OCI-LY7 (cell line): ENCODE measurements around the gene PARP3. TPM values are rescaled to one million over a fixed set of nuclear protein-coding genes. Genes with fewer than 3 reads are reported as not detected.

Source experiments
- BruUV-seq: library from RNA; stranded (reverse); fragments of 400-500 nt; replicated peaks from 2 replicates; lab custom pipeline; 2021; lab: Mats Ljungman, UMichigan
- CTCF ChIA-PET: fragments of 300-600 bp; sonication (Branson Sonifier 250); formaldehyde crosslinking; loops from one replicate; lab custom pipeline; 2022; ENCODE audit warnings: antibody characterized with exemption; ENCODE audit not compliant: unreplicated experiment; lab: Charles Lee
- POLR2A ChIA-PET: fragments of 300-600 bp; sonication (Branson Sonifier 250); formaldehyde crosslinking; loops from one replicate; lab custom pipeline; 2022; ENCODE audit warnings: antibody characterized with exemption; lab: Charles Lee
- DNase-seq: peaks from one replicate; pipeline ENCODE4 v3.0.0-alpha.2; 2015; ENCODE audit warnings: low spot score
- H2AFZ ChIP-seq: fragments of 200-600 bp; sonication (generic), shearing (Covaris generic); 2 replicates; pipeline ENCODE4 v1.6.1; 2014; ENCODE audit warnings: mild to moderate bottlenecking, antibody characterized with exemption, low read length, moderate library complexity
- H3K27ac ChIP-seq: fragments of 200-600 bp; sonication (generic); 2 replicates; pipeline ENCODE4 v1.5.1; 2014; ENCODE audit warnings: mixed run types, low read depth, mild to moderate bottlenecking, moderate library complexity, low read length, inconsistent platforms; ENCODE audit not compliant: poor library complexity, severe bottlenecking
- H3K36me3 ChIP-seq: fragments of 200-600 bp; sonication (generic); 2 replicates; pipeline ENCODE4 v1.6.1; 2014; ENCODE audit warnings: mild to moderate bottlenecking, antibody characterized with exemption, low read length, moderate library complexity, mixed read lengths; ENCODE audit not compliant: insufficient read depth
- H3K4me1 ChIP-seq: fragments of 200-600 bp; sonication (generic); 2 replicates; pipeline ENCODE4 v1.5.1; 2014; ENCODE audit warnings: mild to moderate bottlenecking, low read length; ENCODE audit not compliant: insufficient read depth, poor library complexity, severe bottlenecking
- H3K4me2 ChIP-seq: fragments of 200-600 bp; sonication (generic); 2 replicates; pipeline ENCODE4 v1.6.1; 2014; ENCODE audit warnings: mild to moderate bottlenecking, low read length
- H3K4me3 ChIP-seq: fragments of 200-600 bp; sonication (generic); 2 replicates; pipeline ENCODE4 v1.5.1; 2014; ENCODE audit warnings: mild to moderate bottlenecking, low read depth, low read length; ENCODE audit not compliant: poor library complexity, severe bottlenecking
- H3K79me2 ChIP-seq: fragments of 200-600 bp; sonication (generic); 2 replicates; pipeline ENCODE4 v1.6.1; 2016; ENCODE audit warnings: low read depth, mild to moderate bottlenecking, low read length, moderate library complexity, mixed read lengths; ENCODE audit not compliant: insufficient read depth
- H3K9me2 ChIP-seq: fragments of 200-600 bp; sonication (generic); 2 replicates; pipeline ENCODE4 v1.6.1; 2016; ENCODE audit warnings: mild to moderate bottlenecking, low read length, mixed read lengths; ENCODE audit not compliant: insufficient read depth
- H3K9me3 ChIP-seq: fragments of 200-600 bp; sonication (generic); 2 replicates; pipeline ENCODE4 v1.6.1; 2014; ENCODE audit warnings: mild to moderate bottlenecking, mixed run types, low read length, mixed read lengths
- H4K20me1 ChIP-seq: fragments of 200-600 bp; sonication (generic); 2 replicates; pipeline ENCODE4 v1.6.1; 2014; ENCODE audit warnings: mild to moderate bottlenecking, antibody characterized with exemption, low read length, moderate library complexity, mixed read lengths; ENCODE audit not compliant: insufficient read depth
- CTCF ChIP-seq: fragments of 200-600 bp; sonication (generic); conservative IDR thresholded peaks from 2 replicates; pipeline ENCODE4 v1.5.1; 2014; ENCODE audit warnings: mild to moderate bottlenecking, antibody characterized with exemption, low read length, moderate library complexity, mixed read lengths
- EZH2phosphoT487 ChIP-seq: fragments of 200-600 bp; sonication (generic); IDR thresholded peaks from 2 replicates; pipeline ENCODE4 v1.6.1; 2018; ENCODE audit warnings: low read depth, borderline replicate concordance, mild to moderate bottlenecking, mixed run types, antibody characterized with exemption, low read length, moderate library complexity, mixed read lengths
- intact Hi-C: fragments of 100-400 bp; cut with micrococcal nuclease; formaldehyde crosslinking; loops from one replicate; pipeline ENCODE4 v1.10.0; 2022; ENCODE audit not compliant: unreplicated experiment
- total RNA-seq, 2 experiments: library from RNA; depleted of rRNA in 1 of 2; stranded (reverse); fragments of >200 nt in 1 of 2; shearing (Covaris generic) in 1 of 2; gene quantifications; 2 replicates each; pipeline ENCODE4 v1.2.3, GENCODE V29; 2014 to 2022

The PARP3 gene
- total RNA-seq, 2 experiments from 2014 or later: 11.9 to 12.0 TPM

- H3K4me3 ChIP-seq: no peak overlapping the region
- BruUV-seq: no TSS peak
- intact Hi-C loops: no loop called here
These were observed 14.0 kb downstream of the PARP3 start for GRCh38 chr3:51955893-51956770.

GRCh38 chr3:51957520-51958205, 15.5 kb downstream of the PARP3 start:
- TF ChIP-seq EZH2phosphoT487: no peak
- TF ChIP-seq CTCF: no peak
- Histone ChIP-seq H3K4me1 (peaks cover 3% of the 10 kb centered on the region), H3K36me3 (no peaks in the 10 kb centered on the region), H3K4me2 (no peak overlapping the region), H3K27ac (no peak overlapping the region), H2AFZ (no peak overlapping the region), H4K20me1 (no peaks in the 10 kb centered on the region), H3K4me3 (no peak overlapping the region), H3K79me2 (no peaks in the 10 kb centered on the region), H3K9me2 (no peaks in the 10 kb centered on the region), H3K9me3 (no peaks in the 10 kb centered on the region)
- DNase-seq: no peak
- CTCF ChIA-PET: no interaction called here
- POLR2A ChIA-PET: no interaction called here
- BruUV-seq: no TSS peak
- intact Hi-C loops: no loop called here

More at GRCh38 chr3:51955893-51956770, 14.0 kb downstream of the PARP3 start:
- Histone ChIP-seq H3K27ac (no peak overlapping the region), H3K9me3 (no peaks in the 10 kb centered on the region), H3K9me2 (no peaks in the 10 kb centered on the region), H3K4me2 (no peak overlapping the region), H3K79me2 (no peaks in the 10 kb centered on the region), H4K20me1 (no peaks in the 10 kb centered on the region), H3K4me1 (peaks cover 3% of the 10 kb centered on the region), H3K36me3 (no peaks in the 10 kb centered on the region), H2AFZ (no peak overlapping the region)
- peak; percentile 36 for DNase-seq
- TF ChIP-seq CTCF: peak; percentile 59
- no peak for TF ChIP-seq EZH2phosphoT487
- POLR2A ChIA-PET: no interaction called here
- CTCF ChIA-PET: no interaction called here
